GM21367 (cell line): ENCODE results near the gene ARL16.

Source experiments
- ATAC-seq: cut with Tn5 transposase; IDR thresholded peaks from one replicate; pipeline ENCODE4 v1.9.1; 2021; ENCODE audit not compliant: unreplicated experiment

The ARL16 gene, protein sequence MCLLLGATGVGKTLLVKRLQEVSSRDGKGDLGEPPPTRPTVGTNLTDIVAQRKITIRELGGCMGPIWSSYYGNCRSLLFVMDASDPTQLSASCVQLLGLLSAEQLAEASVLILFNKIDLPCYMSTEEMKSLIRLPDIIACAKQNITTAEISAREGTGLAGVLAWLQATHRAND

DNA sequence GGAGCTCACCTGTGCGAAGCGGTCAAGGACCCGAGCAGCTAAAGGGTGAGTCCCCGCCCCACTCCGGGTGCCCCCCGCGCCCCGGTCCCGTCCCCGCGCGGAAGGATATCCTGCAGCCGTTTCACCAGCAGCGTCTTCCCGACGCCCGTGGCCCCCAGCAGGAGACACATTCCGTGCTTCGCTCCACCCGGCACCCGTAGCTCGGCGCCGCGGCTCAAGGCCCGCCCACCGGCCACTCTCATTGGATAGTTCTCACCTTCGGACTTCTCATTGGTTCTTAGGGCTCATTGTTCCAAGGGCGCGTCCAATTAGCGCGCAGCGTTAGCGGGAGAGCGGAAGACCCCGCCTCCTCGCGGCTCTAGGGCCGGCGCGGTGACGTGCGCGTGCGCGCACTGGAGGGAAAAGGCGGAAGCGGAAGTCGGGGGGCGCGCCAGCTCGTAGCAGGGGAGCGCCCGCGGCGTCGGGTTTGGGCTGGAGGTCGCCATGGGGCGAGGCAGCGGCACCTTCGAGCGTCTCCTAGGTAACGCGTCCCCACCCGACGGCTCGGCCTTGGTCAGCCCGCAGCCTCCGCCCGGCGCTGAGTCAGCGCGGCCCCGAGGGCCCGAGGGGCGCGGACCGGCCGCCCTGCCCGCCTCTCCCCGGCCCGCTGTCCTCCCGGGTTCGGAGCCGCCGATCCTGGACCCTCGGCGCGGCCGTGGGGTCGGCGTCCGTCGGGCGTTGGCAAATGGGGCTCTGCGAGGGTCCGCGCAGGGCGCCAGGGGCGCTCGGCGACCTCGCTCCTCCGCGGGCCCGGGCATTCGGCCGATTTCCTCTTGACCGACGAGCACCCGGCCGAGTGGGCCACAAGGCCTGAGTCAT lies at the start of gene ARL16, which contains the start of gene HGS:
ARL16 (minus strand) TSS at position 214 of the 858 bp plus-strand sequence; CDS start at position 170, 44 bp downstream.
HGS (plus strand) TSS at position 428 of the 858 bp plus-strand sequence; CDS start at position 484, 56 bp downstream.
- peak; percentile 78 for ATAC-seq

DNA sequence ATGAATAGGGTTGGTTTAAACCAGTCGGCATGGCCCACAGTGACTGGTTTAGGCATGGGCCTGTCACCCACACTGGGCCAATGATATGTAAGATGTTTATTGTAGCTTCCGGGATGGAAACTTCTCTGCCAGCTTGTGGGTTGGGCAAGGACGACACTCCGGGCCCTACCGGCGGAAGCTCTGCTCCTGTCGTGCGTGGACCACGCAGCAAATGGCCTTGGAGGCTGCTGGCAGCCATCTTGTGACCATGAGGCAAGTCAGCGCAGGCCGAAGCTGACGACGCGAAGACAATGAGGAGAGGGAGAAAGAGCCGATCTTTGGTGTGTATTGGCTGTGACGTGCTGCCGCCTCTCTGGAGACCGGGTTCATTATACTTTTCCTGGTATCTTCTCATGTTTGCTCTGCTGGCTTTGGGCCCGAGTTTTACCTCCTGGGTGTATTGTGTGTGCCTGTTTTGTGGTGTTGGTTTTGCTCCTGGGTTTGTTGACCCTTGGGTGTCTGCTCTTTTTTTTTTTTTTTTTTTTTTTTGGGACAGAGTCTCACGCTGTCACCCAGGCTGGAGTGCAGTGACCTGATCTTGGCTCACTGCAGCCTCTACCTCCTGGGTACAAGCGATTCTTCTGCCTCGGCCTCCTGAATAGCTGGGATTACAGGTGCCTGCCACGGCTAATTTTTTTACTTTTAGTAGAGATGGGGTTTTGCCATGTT lies 43.9 kb upstream of the ARL16 start:
- ATAC-seq = no peak

DNA sequence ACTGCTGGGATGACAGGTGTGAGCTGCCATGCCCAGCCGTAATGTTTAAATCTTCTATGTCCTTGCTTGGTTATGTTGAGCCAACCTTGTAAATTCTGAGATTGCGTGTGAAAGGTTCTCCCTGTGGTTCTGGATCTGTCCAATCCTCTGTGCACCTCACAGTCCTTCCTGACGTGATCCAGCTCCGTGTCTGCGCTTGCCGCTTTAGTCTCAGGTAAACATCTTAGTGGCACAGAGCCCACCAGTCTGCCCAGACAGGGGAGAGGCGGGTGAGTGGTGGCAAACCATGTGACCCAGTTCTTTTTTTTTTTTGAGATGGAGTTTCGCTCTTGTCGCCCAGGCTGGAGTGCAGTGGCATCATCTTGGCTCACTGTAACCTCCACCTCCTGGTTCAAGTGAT lies 42.4 kb upstream of the ARL16 start:
- no peak for ATAC-seq

DNA sequence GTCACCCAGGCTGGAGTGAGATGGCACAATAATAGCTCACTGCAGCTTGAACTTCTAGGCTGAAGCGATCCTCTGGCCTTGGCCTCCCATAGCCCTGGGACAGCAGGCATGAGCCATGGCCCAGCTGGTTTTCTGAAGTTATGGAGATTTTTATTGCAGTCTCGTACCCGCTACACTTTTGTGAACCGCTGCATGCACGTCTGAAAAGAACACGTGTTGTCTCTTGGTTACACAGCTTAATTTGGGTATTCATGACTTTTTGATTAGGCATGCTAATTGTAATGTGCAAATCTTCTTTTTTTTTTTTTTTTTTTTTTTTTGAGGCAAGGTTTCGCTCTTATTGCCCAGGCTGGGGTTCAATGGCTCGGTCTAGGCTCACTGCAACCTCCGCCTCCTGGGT lies 41.8 kb upstream of the ARL16 start:
- ATAC-seq = no peak

DNA sequence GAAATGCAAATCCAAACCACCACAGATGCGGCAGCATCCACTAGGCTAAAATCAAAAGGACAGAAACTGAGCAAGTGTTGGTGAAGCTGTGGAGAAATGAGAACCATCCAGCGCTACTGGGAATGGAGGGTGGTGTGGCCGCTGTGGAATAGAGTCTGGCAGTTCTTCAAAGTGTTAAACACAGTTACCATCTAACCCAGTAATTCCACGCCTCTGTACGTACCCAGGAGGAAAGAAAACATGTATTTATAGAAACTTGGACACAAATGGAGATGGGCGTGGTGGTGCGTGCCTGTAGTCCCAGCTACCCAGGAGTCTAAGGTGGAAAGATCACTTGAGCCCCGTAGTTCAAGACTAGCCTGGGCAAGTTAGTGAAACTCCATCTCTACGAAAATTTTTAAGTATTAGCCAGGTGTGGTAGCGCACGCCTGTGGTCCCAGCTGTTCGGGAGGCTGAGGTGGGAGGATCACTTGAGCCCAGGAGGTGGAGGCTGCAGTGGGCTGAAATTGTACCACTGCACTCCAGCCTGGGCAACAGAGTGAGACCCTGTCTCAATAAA lies 40.1 kb upstream of the ARL16 start:
- no peak for ATAC-seq

DNA sequence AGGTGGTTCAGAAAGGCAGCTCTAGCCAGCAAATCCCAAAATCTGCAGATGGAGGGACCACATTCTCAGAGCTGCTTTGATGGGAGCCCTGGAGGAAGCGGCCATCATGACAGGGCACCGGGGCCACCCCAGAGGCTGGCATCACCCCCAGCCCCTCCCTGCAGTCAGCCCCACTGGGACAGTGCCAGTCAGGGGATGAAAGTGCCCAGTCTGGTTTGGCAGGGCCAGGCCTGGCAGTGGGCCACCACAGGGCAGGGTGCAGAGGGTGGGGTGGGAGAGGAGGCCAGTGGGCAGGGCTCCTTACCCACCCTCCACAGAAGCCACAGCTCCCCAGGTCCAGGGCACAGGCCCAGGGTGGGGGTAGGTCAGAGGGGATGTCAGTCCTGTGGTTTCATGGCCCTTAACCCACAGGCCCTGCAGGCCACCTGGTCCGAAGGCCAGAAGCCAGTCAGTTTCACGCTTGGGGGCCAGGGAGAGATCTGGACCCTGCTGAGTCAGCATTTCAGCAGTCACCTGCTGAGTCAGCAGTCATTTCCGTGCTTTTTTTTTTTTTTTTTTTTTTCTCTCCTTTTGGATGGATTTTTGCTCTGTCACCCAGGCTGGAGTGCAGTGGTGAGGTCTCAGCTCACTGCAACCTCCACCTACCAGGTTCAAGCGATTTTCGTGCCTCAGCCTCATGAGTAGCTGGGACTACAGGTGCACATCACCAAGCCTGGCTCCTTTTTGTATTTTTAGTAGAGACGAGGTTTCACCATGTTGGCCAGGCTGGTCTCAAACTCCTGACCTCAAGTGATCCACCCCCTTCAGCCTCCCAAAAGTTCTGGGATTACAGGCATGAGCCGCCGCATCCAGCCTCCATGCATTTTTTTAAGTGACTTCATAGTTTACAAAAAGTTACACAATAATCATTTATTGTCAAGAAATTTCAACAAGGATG lies 38.9 kb upstream of the ARL16 start:
- no peak for ATAC-seq

DNA sequence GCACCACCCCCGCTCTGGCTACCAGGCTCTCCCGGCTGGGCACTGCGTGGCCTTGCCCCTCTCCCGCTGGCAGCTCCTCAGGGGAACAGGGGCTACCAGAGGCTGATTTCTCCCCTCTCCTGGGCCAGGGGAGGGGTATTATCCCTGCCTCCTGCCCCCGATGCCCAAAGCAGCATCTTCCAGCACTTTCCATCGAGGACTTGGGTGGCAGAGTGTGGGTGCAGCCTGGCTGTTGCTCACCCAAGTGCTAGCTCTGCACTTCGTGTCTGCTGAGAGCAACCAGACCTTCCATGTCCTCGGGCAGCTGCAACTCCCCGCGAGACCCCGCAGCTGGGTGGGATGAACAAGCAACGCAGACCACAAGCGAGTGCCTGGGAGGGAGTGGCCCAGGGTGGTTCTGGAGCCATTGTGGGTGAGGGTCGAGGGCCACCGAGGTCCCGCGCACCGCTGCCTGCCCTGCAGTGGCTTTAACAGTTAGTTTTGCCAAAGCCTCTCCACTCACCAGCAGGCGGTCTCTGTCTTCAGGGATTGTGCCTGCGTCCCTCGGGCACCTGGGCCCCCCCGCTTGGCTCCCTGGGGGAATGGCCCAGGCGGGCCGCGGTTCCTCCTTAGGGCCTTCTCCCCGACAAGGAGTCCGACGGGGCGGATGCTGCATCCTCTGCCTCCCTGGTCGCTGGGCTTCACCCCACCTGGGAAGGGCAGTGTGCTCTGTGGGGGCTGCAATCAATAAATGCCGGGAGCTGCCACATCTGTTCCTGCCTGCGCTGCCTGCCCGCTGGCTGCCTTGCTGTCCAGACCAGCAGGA lies 36.9 kb upstream of the ARL16 start:
- no peak for ATAC-seq

DNA sequence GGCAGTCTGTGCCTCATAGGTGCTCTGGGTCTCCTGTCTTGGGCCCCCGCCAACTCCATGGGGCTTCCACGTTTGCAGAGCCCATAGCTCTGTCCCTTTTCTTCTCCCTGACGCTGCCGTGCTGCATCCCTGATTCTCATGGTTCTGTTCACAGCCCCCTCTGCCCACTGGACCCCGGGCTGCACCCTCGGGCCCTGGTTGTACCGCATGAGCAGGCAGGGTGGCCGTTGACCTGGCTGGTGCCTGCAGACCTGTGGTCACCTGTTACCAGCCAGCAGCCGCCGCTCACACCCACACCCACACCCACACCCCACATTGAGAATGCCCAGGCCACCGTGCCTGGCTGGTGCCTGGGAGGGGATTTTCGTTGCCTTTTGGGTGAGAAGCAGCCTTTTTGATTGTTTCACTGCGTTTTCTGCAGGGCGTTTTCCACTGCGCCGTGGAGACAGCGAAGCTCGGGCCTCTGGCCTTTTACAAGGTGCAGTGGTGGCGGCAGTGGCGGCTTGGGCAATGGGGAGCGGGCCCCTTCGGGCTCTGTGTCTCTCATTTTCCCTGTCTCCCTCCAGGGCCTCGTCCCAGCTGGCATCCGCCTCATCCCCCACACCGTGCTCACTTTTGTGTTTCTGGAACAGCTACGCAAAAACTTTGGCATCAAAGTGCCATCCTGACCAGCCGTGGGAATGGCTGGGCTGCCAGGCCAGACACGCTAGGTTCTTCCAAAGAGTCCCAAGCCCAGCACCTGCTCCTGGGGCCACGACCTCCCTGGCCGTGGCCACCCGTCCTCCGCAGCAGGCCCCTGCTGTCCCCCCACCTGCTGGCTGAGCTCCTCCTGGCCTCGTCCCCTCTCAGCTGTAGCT lies 36.0 kb upstream of the ARL16 start:
- ATAC-seq = no peak

DNA sequence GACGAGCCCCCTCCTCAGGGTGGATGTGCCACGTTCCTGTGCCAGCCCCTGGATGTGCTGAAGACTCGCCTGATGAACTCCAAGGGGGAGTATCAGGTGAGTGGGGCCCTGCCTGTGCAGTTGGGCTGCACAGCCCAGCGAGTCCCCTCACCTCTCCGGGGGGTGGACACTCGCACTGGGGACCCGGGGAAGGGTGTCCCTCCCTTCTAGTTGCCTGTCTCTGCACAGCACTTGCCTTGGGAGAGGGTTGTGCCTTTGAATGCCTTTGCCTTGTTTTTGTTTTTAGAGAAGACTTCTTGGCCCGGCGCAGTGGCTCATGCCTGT lies 34.1 kb upstream of the ARL16 start:
- no peak for ATAC-seq

DNA sequence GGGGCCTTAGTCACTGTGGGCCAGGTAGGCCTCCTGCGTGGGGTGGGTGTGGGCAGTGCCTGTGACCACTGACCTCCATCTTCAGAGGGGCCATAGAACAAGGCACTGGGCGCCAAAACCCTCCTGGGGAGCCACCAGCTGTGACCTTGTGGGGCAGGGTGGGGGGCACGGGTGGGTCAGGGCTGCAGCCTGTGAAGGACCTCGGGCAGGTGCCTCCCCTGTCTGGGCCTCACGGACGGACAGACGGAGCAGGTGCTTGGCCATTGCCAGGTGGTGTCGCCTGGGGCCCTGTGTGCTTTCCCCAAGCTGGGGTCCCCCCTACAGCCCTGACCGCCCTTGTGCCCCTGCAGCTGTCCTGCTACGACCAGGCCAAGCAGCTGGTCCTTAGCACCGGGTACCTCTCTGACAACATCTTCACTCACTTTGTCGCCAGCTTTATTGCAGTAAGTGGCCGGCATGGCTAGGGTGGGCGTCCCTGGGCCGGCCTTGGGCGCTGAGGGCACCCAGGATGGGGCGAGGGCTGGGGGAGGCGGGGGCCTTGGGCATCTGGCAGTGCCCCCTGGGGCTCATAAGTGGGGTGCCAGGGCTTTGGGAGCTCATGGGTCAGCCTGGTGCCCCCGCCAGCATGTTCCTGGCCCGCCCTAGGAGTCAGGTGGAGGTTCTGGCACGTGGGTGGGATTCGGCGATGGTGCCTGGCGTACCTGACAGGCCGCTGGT lies 33.6 kb upstream of the ARL16 start:
- ATAC-seq = no peak

DNA sequence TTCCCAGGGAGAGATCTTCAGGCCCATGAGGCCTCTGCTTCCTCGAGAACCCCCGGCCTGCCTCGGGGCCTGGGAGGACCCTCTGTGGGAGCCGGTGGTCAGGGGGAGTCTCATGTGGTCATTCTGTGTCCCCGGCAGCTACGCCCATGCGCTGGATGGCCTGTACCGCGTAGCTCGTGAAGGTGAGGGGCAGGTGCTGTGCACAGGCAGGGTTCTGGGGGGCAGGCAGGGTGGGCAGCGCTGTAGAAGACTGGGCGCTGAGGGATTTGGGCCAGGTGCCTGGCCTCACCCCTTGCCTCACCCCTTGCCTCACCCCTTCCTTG lies 33.0 kb upstream of the ARL16 start:
- no peak for ATAC-seq

DNA sequence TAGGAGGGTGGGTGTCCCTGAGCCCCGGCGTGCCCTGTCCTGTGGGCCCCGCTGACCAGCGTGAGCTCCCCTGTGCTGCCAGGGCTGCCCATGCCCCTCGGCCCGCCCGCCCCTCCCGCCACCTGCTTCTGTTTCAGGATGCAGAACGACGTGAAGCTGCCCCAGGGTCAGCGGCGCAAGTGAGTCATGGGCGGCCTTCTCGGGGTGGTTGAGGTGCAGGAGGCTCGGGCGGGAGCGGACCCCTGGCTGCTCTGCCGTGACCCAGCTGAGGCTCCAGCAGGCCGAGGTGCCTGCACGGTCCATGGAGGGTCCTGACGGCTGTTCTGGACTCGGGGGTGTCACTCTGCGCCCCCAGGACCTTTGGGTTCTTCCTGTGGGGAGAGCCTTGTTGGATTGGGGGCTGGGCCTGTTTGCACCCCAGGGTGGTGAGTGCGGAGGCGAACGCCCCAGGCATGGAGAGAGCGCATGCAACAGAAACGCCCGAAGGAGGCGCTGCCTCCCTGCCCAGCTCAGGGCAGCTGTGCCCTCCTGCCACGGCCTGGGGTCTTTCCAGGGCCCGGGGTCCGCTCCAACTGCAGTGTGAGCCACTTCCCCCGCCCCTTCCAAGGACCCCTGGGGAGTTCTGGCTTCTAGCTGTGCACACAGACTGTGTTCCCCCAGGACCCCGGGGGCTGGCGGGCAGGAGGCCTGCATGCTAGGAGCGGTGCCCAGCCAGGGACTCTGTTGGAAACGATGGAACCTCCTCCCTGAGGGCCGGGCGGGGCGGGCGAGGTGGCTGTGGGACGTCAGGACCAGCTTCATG lies 32.5 kb upstream of the ARL16 start:
- ATAC-seq = no peak

DNA sequence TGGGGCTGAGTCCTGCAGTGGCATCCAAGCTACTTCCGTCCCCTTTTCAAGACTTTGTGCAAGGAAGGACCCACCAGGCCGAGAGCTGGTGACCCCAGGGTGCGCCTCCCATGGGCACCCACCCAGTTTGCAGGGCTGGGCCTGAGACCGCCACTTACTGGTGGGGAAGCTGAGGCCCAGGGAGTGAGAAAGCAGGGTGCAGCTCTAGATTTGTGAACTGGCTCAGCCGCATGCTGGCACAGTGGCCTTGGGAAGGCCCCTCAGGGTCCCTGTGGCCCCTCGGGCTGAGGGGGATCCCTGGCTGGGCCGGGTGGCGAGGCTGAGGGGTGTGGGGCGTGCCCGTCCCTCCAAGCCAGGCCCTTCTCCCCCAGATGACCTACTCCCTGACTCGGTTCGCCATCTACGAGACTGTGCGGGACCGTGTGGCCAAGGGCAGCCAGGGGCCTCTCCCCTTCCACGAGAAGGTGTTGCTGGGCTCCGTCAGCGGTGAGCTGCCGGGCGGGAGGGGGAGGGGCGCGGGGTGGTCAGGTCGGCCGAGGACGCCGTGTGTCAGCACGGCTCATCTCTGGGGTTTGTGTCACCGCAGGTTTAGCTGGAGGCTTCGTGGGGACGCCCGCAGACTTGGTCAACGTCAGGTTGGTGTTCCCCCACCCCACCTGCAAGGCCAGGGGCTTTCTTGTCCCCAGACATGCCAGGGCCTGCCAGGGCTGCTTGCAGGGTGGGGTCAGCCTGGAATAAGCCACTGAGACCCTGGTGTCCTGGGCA lies 31.7 kb upstream of the ARL16 start:
- ATAC-seq = no peak

DNA sequence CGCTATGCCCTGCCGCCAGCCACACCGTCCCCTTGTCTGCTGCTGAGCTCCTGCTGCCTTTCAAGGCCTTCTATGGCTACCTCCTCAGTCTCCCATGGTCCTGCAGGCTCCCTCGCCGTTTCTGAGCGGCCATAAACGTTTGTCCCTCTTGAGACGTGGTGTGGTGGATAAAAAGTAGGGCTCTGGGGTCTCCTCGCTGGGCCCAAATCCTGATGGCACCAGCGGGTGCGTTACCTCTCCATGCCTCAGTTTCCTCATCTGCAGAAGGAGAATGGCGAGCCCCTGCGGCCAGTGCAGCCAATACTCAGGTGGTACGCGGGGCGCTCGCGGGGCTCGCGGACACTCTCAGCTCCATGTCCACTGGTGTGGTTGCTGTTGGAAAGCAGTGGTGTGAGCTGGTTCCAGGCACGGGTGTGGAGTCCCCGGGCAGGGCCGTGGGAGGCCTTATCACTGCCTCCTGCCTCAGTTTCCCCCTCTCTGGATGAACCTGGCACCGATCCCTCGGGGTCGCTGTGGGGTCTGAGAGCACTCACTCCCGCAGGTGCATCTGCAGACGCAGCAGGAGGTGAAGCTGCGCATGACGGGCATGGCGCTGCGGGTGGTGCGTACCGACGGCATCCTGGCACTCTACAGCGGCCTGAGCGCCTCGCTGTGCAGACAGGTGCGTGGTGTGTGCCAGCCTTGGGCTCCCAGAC lies 31.0 kb upstream of the ARL16 start:
- ATAC-seq = no peak

DNA sequence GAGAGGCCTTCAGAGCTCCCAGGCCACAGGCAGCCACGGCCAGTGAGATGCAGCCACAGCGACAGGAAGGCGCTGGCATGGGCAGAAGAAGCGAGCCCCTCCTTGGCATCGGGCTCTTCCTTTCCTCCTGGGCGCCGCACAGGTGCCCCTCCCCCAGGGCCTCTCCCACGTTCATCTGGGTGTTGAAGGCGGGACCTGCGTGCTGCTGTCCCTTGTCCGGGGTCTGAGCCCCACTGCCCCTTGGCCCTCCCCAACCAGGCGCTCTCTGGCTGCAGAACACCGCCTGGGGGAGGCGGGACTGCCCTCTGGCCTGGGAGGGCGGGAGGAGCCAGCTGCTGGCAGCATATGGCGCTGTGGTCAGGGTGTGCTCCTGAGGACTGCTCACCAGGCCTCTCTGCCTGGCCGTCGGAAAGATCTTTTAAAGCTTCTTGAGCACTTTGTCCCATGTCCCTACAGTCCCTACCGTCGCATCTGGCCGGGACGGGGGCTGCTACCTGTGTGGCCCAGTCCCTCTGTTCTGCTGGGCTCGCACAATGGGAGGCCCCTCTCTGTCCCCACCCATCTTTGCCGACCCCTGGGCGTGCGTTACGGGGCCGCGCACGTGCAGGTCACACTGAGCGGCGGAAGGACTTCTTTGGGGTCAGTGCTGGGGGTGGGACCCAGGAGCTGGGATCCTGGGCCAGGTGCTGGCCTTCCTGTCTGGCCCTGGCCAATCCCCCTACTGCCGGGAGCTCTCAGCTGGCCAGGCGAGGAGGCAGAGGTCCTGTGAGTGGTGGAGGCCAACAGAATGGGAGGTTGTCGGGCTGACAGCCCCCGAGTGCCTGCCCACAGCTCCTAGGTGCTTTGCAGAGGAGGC lies 30.2 kb upstream of the ARL16 start:
- ATAC-seq = no peak
